NCI-H524 treated with DMSO at 0.1 percent for 48 hours (cell line): ENCODE data around the gene PIK3C2A.
A peak's percentile ranks its signal among the peaks of the same experiment; 100 is the strongest.
"Not testable (repeated sequence)": the region's sequence is repeated elsewhere in the genome, so short reads cannot be mapped to it uniquely, and the experiment has no call there.

Experiments
- DNase-seq: peaks from one replicate; lab custom pipeline; 2025; lab: John Stamatoyannopoulos, UW

The PIK3C2A gene

GRCh38 chr11:17207317-17208256 lies at the start of gene PIK3C2A:
PIK3C2A (minus strand) TSS chr11:17207986; CDS start chr11:17169741, 38,245 bp downstream.
- peak; percentile 28 for DNase-seq

GRCh38 chr11:17257196-17257595 lies 49.4 kb upstream of the PIK3C2A start:
- DNase-seq: no peak

- no peak for DNase-seq
These were observed 48.7 kb upstream of the PIK3C2A start for GRCh38 chr11:17256512-17256911.

GRCh38 chr11:17252704-17253103 lies 44.9 kb upstream of the PIK3C2A start:
- no peak for DNase-seq

GRCh38 chr11:17250561-17251350 lies 43.0 kb upstream of the PIK3C2A start:
- DNase-seq: no peak

- DNase-seq: no peak
These were observed 36.3 kb upstream of the PIK3C2A start for GRCh38 chr11:17244046-17244445.

GRCh38 chr11:17242954-17243353 lies 35.2 kb upstream of the PIK3C2A start:
- not testable (repeated sequence) for DNase-seq

- DNase-seq: no peak
These were observed 33.0 kb upstream of the PIK3C2A start for GRCh38 chr11:17240780-17241179.

- not testable (repeated sequence) for DNase-seq
These were observed 32.1 kb upstream of the PIK3C2A start for GRCh38 chr11:17239927-17240326.

- DNase-seq: no peak
These were observed 30.6 kb upstream of the PIK3C2A start for GRCh38 chr11:17238377-17238776.

- no peak for DNase-seq
These were observed 25.3 kb upstream of the PIK3C2A start for GRCh38 chr11:17233101-17233500.

- DNase-seq: no peak
These were observed 23.4 kb upstream of the PIK3C2A start for GRCh38 chr11:17230867-17231851.

- no peak for DNase-seq
These were observed 21.8 kb upstream of the PIK3C2A start for GRCh38 chr11:17229481-17230152.

GRCh38 chr11:17228186-17228925 lies 20.6 kb upstream of the PIK3C2A start:
- DNase-seq: not testable (repeated sequence)

- DNase-seq: no peak
These were observed 16.9 kb upstream of the PIK3C2A start for GRCh38 chr11:17224727-17225126.

GRCh38 chr11:17221968-17222367 lies 14.2 kb upstream of the PIK3C2A start:
- DNase-seq: no peak

- no peak for DNase-seq
These were observed 11.2 kb upstream of the PIK3C2A start for GRCh38 chr11:17219016-17219415.

- DNase-seq: no peak
These were observed 10.6 kb upstream of the PIK3C2A start for GRCh38 chr11:17218403-17218802.

GRCh38 chr11:17217401-17217800 lies 9.6 kb upstream of the PIK3C2A start:
- no peak for DNase-seq

- no peak for DNase-seq
These were observed 6.6 kb upstream of the PIK3C2A start for GRCh38 chr11:17214338-17214737.
